Stimulated activated CD8-positive, alpha-beta memory T cell treated with anti-CD3 and anti-CD28 coated beads, Interleukin-12 subunit alpha, Interleukin-12 subunit beta, amount 100 ng/mL, for 24 hours (primary cell): ENCODE results near the gene ATP8B4.

ENCODE experiments used
- DNase-seq: peaks from one replicate; pipeline ENCODE4 v3.0.0-alpha.2; 2020; ENCODE audit errors: extremely low read depth

ATP8B4 gene

GRCh38 chr15:49857496-49858475, 261.2 kb downstream of the ATP8B4 start:
- DNase-seq, result no peak

GRCh38 chr15:49855917-49856637, 263.0 kb downstream of the ATP8B4 start:
- no peak for DNase-seq

- DNase-seq, result no peak
Measured at GRCh38 chr15:49852756-49853155, 266.3 kb downstream of the ATP8B4 start.

DNA sequence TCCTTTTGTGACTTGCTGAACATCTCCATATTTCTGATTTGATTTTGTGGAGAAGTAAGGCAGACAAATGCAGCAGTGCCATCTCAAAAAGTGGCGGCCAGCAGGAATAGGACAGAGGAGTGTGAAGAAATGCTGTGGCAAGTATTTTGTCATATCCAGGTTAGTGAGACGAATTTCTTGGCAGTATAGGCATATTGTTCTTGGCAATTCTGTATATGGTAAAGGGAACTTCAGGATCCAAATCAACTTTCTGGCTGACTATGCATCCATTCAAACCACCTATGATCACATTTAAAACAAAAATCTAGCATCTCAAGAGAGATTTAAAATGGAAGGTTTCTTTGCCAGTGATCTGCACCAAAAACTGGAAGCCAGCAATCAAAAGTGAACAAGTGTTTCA, 270.2 kb downstream of the ATP8B4 start:
- DNase-seq, result no peak

GRCh38 chr15:49848282-49848724, 270.7 kb downstream of the ATP8B4 start:
- DNase-seq, result no peak

GRCh38 chr15:49847423-49848281, 271.4 kb downstream of the ATP8B4 start:
- no peak for DNase-seq

GRCh38 chr15:49844390-49844789, 274.6 kb downstream of the ATP8B4 start:
- DNase-seq, result no peak

- no peak for DNase-seq
Measured at GRCh38 chr15:49843725-49844124, 275.3 kb downstream of the ATP8B4 start.

DNA sequence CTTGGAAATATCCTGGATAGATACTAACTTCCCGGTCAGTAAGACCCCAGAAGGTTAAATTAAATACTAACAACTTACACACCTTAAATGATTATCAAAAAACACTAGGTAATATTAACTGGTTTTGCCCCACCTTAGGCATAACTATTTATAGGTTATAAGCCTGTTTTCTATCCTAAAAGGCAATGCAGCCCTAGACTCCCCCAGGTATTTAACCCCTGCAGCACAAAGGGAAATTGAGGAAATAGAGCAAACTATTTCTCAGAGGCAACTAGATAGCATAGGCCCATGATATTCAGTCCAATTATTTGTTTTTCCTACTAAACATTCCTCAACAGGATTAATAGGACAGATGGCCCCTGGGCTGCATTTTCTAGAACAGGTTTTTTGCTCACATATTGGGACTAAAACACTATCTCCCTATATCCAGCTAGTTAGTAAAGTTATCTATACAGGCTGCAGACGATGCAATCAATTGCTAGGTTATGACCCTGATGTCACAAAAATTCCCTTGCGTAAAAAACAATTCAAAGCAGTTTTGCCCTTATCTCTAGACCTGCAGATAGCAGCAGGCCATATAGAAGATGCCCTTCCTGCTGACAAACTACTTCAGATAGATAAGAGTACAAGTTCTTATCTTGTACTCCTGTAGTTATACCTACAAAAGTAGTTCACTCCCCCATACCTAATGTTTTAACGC, 276.9 kb downstream of the ATP8B4 start:
- DNase-seq, result no peak

GRCh38 chr15:49832511-49832910, 286.5 kb downstream of the ATP8B4 start:
- no peak for DNase-seq

- DNase-seq, result no peak
Measured at GRCh38 chr15:49831206-49831965, 287.6 kb downstream of the ATP8B4 start.

- DNase-seq, result no peak
Measured at GRCh38 chr15:49830391-49830790, 288.6 kb downstream of the ATP8B4 start.

- no peak for DNase-seq
Measured at GRCh38 chr15:49827311-49827710, 291.7 kb downstream of the ATP8B4 start.

- no peak for DNase-seq
Measured at GRCh38 chr15:49826640-49827234, 292.3 kb downstream of the ATP8B4 start.

- no peak for DNase-seq
Measured at GRCh38 chr15:49824775-49825099, 294.3 kb downstream of the ATP8B4 start.

DNA sequence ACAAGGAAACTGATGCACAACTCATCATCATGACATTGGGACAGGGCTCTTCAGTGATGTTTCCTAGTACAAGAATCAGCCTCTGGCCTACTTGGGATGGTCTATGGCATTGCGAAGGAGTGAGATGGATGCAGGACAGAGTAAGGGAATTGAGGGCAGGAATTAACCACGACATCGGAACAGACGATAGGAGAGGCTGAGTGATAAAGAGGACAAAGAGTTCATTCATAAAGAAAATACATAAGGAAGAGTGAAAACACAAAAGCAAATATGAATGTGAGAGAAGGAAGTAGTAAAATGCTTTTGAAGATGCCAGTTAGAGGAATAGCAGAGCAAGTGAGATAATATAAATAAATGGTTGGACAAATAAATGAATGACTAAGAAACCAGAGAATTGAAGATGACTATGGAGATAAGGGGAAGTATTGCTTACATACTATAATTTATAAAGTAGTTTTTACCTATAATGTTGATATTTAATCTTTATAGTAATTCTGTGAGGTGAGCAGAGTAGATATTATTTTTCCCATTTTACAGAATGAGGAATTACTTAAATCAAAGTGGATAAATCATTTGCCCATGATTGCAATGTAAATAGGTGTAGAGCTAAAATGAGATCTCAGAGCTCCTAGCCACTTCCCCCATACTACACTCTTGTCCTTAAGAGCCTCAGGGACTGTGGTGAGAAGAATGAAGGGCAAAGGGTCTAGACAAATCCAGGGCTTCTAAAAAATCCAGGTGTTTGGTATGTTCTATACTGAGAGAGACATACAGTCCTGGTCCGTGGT, 294.9 kb downstream of the ATP8B4 start:
- no peak for DNase-seq

- DNase-seq, result no peak
Measured at GRCh38 chr15:49817100-49817499, 301.9 kb downstream of the ATP8B4 start.

DNA sequence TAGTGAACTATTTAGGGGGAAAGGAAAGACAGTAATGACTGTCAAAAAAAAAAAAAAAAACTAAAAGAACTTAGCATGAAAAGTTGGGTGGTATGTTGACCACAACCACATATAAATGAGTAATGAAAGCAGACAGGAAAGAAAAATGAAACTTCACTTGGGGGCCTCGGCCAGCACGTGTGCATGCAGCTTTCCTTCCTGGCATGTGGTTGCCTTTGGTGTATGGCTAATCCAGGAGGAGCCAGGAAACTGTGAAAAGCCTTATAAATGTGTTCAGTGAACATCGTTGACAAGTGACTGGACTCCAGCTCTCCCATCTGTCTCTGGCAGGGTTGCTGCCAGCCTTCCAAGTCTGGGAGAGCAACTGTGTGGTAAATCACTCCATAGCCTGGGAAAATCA, 303.1 kb downstream of the ATP8B4 start:
- DNase-seq, result no peak

- no peak for DNase-seq
Measured at GRCh38 chr15:49815526-49815925, 303.5 kb downstream of the ATP8B4 start.
